Hepatocyte (in vitro differentiated cells): ENCODE measurements around the gene TRAF3IP1. TPM values are rescaled to one million over a fixed set of nuclear protein-coding genes. Genes with fewer than 3 reads are reported as not detected.
A peak's percentile ranks its signal among the peaks of the same experiment; 100 is the strongest.
"Not testable (repeated sequence)": the region's sequence is repeated elsewhere in the genome, so short reads cannot be mapped to it uniquely, and the experiment has no call there.

Experiments
- DNase-seq: peaks from one replicate; pipeline ENCODE4 v3.0.0-alpha.2; 2016; ENCODE audit warnings: low spot score
- H2AFZ ChIP-seq: fragments of 200-600 bp; sonication (generic); 2 replicates; pipeline ENCODE4 v1.6.0; 2016; ENCODE audit warnings: antibody characterized with exemption, mild to moderate bottlenecking
- H3K27ac ChIP-seq: fragments of 200-600 bp; sonication (generic); 2 replicates; pipeline ENCODE4 v1.5.1; 2016; ENCODE audit warnings: mild to moderate bottlenecking
- H3K27me3 ChIP-seq: fragments of 200-600 bp; sonication (generic); 2 replicates; pipeline ENCODE4 v1.6.1; 2016
- H3K36me3 ChIP-seq: fragments of 200-600 bp; sonication (generic); replicated peaks from 2 replicates; pipeline ENCODE4 v1.5.1; 2016; ENCODE audit warnings: low read depth; ENCODE audit not compliant: insufficient read depth
- H3K4me1 ChIP-seq: fragments of 200-600 bp; sonication (generic); 2 replicates; pipeline ENCODE4 v1.5.1; 2016; ENCODE audit warnings: mild to moderate bottlenecking, moderate library complexity; ENCODE audit not compliant: insufficient read depth
- H3K4me2 ChIP-seq: fragments of 200-600 bp; sonication (generic); 2 replicates; pipeline ENCODE4 v1.6.0; 2016
- H3K4me3 ChIP-seq: fragments of 200-600 bp; sonication (generic); 2 replicates; pipeline ENCODE4 v1.5.1; 2016; ENCODE audit warnings: mild to moderate bottlenecking
- H3K79me2 ChIP-seq: fragments of 200-600 bp; sonication (generic); 2 replicates; pipeline ENCODE4 v1.6.0; 2017; ENCODE audit warnings: mild to moderate bottlenecking
- H3K9me2 ChIP-seq: fragments of 200-600 bp; sonication (generic); replicated peaks from 2 replicates; pipeline ENCODE4 v1.6.0; 2017; ENCODE audit warnings: mild to moderate bottlenecking; ENCODE audit not compliant: insufficient read depth
- H3K9me3 ChIP-seq: fragments of 200-600 bp; sonication (generic); 2 replicates; pipeline ENCODE4 v1.5.1; 2016; ENCODE audit warnings: low read depth, mild to moderate bottlenecking
- H4K20me1 ChIP-seq: fragments of 200-600 bp; sonication (generic); 2 replicates; pipeline ENCODE4 v1.6.0; 2016; ENCODE audit warnings: mild to moderate bottlenecking; ENCODE audit not compliant: insufficient read depth, poor library complexity, severe bottlenecking
- EZH2 ChIP-seq: fragments of 200-600 bp; sonication (generic); IDR thresholded peaks from 2 replicates; pipeline ENCODE4 v1.6.1; 2016; ENCODE audit warnings: antibody characterized with exemption, mild to moderate bottlenecking, borderline replicate concordance
- EZH2phosphoT487 ChIP-seq: fragments of 200-600 bp; sonication (generic); IDR thresholded peaks from one replicate; pipeline ENCODE4 v1.6.1; 2018; ENCODE audit warnings: antibody characterized with exemption, mild to moderate bottlenecking, low read depth, moderate library complexity; ENCODE audit not compliant: unreplicated experiment, severe bottlenecking
- WGBS: methylation state at CpG from one replicate; pipeline ENCODE4 v1.1.6; 2016; ENCODE audit warnings: low lambda C conversion rate; ENCODE audit errors: missing lambda C conversion rate; 5-methylcytosine and 5-hydroxymethylcytosine counted together
- polyA plus RNA-seq: library from polyadenylated mRNA; unstranded; fragments of >200 nt; fragmentation: Nextera tagmentation; extraction: Ambion mirVana; gene quantifications from 2 replicates; pipeline ENCODE4 v1.2.1, GENCODE V29; 2016
- total RNA-seq: library from RNA; depleted of rRNA; stranded (reverse); fragments of >200 nt; gene quantifications from 2 replicates; pipeline ENCODE4 v1.2.3, GENCODE V29; 2014
- TF ChIP-seq, protein P1 (sequence below): fragments of 200-600 bp; sonication (generic); IDR thresholded peaks from 2 replicates; pipeline ENCODE4 v1.5.1; 2016; ENCODE audit warnings: antibody characterized with exemption, mild to moderate bottlenecking; ENCODE audit not compliant: poor library complexity

Gene TRAF3IP1
- total and polyA plus RNA-seq, 2 experiments from 2014 or later, result 9.0 to 9.1 TPM

- Histone ChIP-seq H2AFZ (no peak overlapping the region), H3K27me3 (no peaks in the 10 kb centered on the region), H3K27ac (no peak overlapping the region), H3K9me2 (no peaks in the 10 kb centered on the region), H3K79me2 (no peaks in the 10 kb centered on the region), H3K36me3 (no peaks in the 10 kb centered on the region), H3K4me2 (no peak overlapping the region), H3K4me1 (no peaks in the 10 kb centered on the region), H4K20me1 (no peaks in the 10 kb centered on the region), H3K9me3 (no peaks in the 10 kb centered on the region), H3K4me3 (no peak overlapping the region)
- 91% methylated on average over 10 of the region's 10 CpGs for WGBS
- TF ChIP-seq, protein P1, sequence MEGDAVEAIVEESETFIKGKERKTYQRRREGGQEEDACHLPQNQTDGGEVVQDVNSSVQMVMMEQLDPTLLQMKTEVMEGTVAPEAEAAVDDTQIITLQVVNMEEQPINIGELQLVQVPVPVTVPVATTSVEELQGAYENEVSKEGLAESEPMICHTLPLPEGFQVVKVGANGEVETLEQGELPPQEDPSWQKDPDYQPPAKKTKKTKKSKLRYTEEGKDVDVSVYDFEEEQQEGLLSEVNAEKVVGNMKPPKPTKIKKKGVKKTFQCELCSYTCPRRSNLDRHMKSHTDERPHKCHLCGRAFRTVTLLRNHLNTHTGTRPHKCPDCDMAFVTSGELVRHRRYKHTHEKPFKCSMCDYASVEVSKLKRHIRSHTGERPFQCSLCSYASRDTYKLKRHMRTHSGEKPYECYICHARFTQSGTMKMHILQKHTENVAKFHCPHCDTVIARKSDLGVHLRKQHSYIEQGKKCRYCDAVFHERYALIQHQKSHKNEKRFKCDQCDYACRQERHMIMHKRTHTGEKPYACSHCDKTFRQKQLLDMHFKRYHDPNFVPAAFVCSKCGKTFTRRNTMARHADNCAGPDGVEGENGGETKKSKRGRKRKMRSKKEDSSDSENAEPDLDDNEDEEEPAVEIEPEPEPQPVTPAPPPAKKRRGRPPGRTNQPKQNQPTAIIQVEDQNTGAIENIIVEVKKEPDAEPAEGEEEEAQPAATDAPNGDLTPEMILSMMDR, result no peak
- TF ChIP-seq EZH2, result no peak
- no peak for TF ChIP-seq EZH2phosphoT487
- DNase-seq, result no peak
Measured at GRCh38 chr2:238370094-238370822, 49.9 kb downstream of the TRAF3IP1 start.

DNA sequence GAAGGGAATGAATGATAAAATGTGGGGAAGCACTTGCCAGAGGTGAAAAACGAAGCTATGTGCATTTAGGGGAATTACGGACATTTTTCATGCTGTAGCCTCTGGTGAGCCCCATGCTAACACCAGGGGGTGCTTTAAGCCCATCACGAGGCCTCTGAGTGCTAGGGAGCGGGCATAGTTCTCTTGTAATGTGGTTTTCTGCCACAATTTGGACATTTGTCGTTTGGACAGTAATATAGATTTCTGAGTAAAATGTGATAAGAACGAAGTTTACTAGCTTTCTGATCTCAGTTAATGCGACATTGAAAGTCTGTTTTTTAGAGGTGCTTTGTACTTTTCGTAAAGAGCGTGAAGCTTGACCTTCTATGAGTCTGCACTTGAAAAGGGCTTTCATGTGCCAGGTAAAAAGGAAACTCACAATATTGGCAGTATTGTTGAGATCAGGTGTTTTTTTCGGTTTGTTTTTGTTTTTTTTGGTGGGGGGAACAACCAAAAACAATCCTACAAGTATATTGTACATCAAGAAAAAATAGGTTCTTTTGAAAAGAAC lies 50.6 kb downstream of the TRAF3IP1 start:
- H3K4me2 ChIP-seq, result no peak overlapping the region
- H4K20me1 ChIP-seq, result no peaks in the 10 kb centered on the region
- 35% methylated on average over 10 of the region's 10 CpGs for WGBS
- peak; percentile 84 for DNase-seq
- no peak overlapping the region for H3K4me3 ChIP-seq
- H3K36me3 ChIP-seq, result no peaks in the 10 kb centered on the region
- no peaks in the 10 kb centered on the region for H3K4me1 ChIP-seq
- no peaks in the 10 kb centered on the region for H3K9me3 ChIP-seq
- no peak overlapping the region for H3K27ac ChIP-seq
- H3K27me3 ChIP-seq, result no peaks in the 10 kb centered on the region
- TF ChIP-seq EZH2, result no peak
- TF ChIP-seq, protein P1, result peak; percentile 87
- TF ChIP-seq EZH2phosphoT487, result no peak
- H3K79me2 ChIP-seq, result no peaks in the 10 kb centered on the region
- no peaks in the 10 kb centered on the region for H3K9me2 ChIP-seq
- no peak overlapping the region for H2AFZ ChIP-seq

DNA sequence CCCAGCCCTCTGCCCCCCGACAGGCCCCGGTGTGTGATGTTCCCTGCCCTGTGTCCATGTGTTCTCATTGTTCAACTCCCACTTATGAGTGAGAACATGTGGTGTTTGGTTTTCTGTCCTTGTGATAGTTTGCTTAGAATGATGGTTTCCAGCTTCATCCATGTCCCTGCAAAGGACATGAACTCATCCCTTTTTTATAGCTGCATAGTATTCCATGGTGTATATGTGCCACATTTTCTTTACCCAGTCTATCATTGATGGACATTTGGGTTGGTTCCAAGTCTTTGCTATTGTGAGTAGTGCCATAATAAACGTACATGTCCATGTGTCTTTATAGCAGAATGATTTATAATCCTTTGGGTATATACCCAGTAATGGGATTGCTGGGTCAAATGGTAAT lies 52.0 kb downstream of the TRAF3IP1 start:
- H2AFZ ChIP-seq, H3K4me3 ChIP-seq, H3K9me2 ChIP-seq, H3K4me2 ChIP-seq, H3K79me2 ChIP-seq, H3K27me3 ChIP-seq, H3K9me3 ChIP-seq, DNase-seq, H3K27ac ChIP-seq, H4K20me1 ChIP-seq, H3K4me1 ChIP-seq, H3K36me3 ChIP-seq: not testable (repeated sequence)
- 98% methylated on average over 3 of the region's 3 CpGs for WGBS

DNA sequence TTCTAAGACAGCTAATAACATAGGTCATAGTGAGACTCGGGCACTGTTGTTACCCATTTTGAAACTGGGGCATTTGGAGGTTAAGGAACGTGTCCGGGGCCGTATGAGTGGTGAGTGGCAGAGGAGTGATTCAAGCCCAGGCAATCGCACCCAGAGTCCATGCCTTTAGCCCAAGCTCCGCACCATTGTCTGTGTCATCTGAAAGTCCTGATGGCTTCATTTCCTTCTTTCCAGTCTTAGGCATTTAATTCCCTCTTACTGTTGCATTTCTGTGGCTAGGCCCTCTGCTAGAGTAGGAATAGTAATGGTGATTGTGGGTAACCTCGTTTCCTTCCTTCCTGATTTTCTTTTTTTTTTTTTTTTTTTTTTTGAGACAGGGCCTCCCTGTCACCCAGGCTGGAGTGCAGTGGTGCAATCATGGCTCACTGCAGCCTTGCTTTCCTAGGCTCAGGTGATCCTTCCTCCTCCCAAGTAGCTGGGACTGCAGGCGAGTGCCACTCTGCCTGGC lies 56.6 kb downstream of the TRAF3IP1 start:
- Histone ChIP-seq H3K4me3 (no peak overlapping the region), H3K4me2 (no peak overlapping the region), H3K27ac (no peak overlapping the region), H3K9me2 (no peaks in the 10 kb centered on the region), H3K79me2 (no peaks in the 10 kb centered on the region), H3K9me3 (no peaks in the 10 kb centered on the region), H3K36me3 (no peaks in the 10 kb centered on the region), H3K4me1 (no peaks in the 10 kb centered on the region), H3K27me3 (no peaks in the 10 kb centered on the region), H4K20me1 (no peaks in the 10 kb centered on the region), H2AFZ (no peak overlapping the region)
- DNase-seq, result no peak
- TF ChIP-seq, protein P1, result no peak
- TF ChIP-seq EZH2, result no peak
- no peak for TF ChIP-seq EZH2phosphoT487
- WGBS, result 90% methylated on average over 8 of the region's 8 CpGs
